GM06990 (cell line): ENCODE results near the gene ZNF69.
A peak's percentile ranks its signal among the peaks of the same experiment; 100 is the strongest.
"Not testable (repeated sequence)": the region's sequence is repeated elsewhere in the genome, so short reads cannot be mapped to it uniquely, and the experiment has no call there.

Experiments
- DNase-seq: peaks from one replicate; pipeline ENCODE4 v3.0.0-alpha.2; 2011; ENCODE audit not compliant: insufficient read length; ENCODE audit errors: extremely low read depth
- H3K27me3 ChIP-seq: replicated peaks from 2 replicates; pipeline ENCODE4 v1.6.0; 2011; ENCODE audit warnings: low read length; ENCODE audit not compliant: control insufficient read depth, insufficient read depth
- H3K36me3 ChIP-seq: 2 replicates; pipeline ENCODE4 v1.5.1; 2011; ENCODE audit warnings: low read length; ENCODE audit not compliant: control insufficient read depth, insufficient read depth
- H3K4me3 ChIP-seq: replicated peaks from 2 replicates; pipeline ENCODE4 v1.5.1; 2011; ENCODE audit warnings: low read depth, mild to moderate bottlenecking, control low read depth, low read length
- TF ChIP-seq, protein P1 (sequence below): IDR thresholded peaks from 2 replicates; pipeline ENCODE4 v1.5.1; 2011; ENCODE audit warnings: low read length, control low read depth, mild to moderate bottlenecking, inconsistent platforms; ENCODE audit not compliant: insufficient read depth, poor library complexity, severe bottlenecking

ZNF69 gene

GRCh38 chr19:11887611-11888531, at the start of gene ZNF69:
Gene ZNF69, plus strand, starts transcription at chr19:11887782. Its CDS starts 142 bp downstream, at chr19:11887924.
- H3K4me3 ChIP-seq, result peak within 1 kb of the TSS; percentile 79
- TF ChIP-seq, protein P1, sequence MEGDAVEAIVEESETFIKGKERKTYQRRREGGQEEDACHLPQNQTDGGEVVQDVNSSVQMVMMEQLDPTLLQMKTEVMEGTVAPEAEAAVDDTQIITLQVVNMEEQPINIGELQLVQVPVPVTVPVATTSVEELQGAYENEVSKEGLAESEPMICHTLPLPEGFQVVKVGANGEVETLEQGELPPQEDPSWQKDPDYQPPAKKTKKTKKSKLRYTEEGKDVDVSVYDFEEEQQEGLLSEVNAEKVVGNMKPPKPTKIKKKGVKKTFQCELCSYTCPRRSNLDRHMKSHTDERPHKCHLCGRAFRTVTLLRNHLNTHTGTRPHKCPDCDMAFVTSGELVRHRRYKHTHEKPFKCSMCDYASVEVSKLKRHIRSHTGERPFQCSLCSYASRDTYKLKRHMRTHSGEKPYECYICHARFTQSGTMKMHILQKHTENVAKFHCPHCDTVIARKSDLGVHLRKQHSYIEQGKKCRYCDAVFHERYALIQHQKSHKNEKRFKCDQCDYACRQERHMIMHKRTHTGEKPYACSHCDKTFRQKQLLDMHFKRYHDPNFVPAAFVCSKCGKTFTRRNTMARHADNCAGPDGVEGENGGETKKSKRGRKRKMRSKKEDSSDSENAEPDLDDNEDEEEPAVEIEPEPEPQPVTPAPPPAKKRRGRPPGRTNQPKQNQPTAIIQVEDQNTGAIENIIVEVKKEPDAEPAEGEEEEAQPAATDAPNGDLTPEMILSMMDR, result peak; percentile 26

GRCh38 chr19:11843722-11844121, 43.9 kb upstream of the ZNF69 start:
- no peaks in the 10 kb centered on the region for H3K36me3 ChIP-seq
- no peak for DNase-seq
- TF ChIP-seq, protein P1, result no peak

More at GRCh38 chr19:11887611-11888531, at the start of gene ZNF69:
- Histone ChIP-seq H3K36me3 (no peaks in the 10 kb centered on the region), H3K27me3 (no peaks in the 10 kb centered on the region)
- peak; percentile 70 for DNase-seq

GRCh38 chr19:11847615-11848014, 40.0 kb upstream of the ZNF69 start:
- H3K36me3 ChIP-seq, DNase-seq, H3K27me3 ChIP-seq, H3K4me3 ChIP-seq: not testable (repeated sequence)

More at GRCh38 chr19:11843722-11844121, 43.9 kb upstream of the ZNF69 start:
- H3K27me3 ChIP-seq, result no peaks in the 10 kb centered on the region
- H3K4me3 ChIP-seq, result no peak overlapping the region

DNA sequence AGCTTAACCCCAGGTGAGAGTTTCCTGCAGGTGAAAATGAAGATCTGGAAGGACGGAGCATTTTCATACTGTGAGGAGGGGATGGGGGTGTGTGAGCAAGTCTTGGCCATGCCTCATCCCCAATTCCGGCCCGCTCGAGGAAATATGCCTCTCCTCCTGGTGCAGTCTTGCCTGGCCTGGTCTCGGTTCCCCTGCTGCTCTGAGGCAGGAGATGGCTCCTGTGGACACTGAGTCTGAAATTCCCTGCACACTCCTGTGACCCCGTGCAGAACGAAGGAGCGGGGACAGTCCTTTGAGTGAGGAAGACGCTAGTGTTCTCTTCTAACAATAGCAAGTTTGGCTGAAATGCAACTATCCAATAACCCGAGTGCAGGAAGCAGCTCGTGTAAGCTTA, 39.4 kb upstream of the ZNF69 start:
- TF ChIP-seq, protein P1, result no peak
- Histone ChIP-seq H3K4me3 (peak overlapping the region; percentile 81), H3K36me3 (no peaks in the 10 kb centered on the region), H3K27me3 (no peaks in the 10 kb centered on the region)
- no peak for DNase-seq

- Histone ChIP-seq H3K4me3 (peak within 1 kb of the TSS; percentile 81), H3K27me3 (no peaks in the 10 kb centered on the region), H3K36me3 (no peaks in the 10 kb centered on the region)
- TF ChIP-seq, protein P1, result no peak
- peak; percentile 84 for DNase-seq
Observed at GRCh38 chr19:11848594-11849469, 38.8 kb upstream of the ZNF69 start, which contains the start of gene ZNF439. Gene ZNF439, plus strand, starts transcription at chr19:11848726. Its CDS starts 142 bp downstream, at chr19:11848868.

DNA sequence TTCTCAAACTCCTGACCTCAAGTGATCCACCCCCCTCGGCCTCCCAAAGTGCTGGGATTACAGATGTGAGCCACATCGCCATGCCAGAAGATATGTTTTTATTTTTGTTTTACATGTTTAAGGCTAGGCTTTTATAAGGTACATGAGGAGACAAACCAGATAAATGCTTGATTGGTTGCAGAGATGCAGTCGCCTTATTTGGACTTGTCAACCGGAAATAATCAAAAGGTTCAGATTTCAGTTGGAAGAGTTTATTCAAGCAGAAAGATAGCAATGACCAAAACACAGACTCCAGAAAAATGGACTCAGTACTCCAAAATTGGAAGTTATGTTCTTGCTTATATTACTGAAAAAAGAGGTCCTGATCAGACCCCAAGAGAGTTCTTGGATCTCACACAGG, 37.3 kb upstream of the ZNF69 start:
- DNase-seq, H3K4me3 ChIP-seq, H3K36me3 ChIP-seq, H3K27me3 ChIP-seq: not testable (repeated sequence)
